NCI-H460 (cell line): ENCODE measurements around the gene HSFY1. TPM values are rescaled to one million over a fixed set of nuclear protein-coding genes. Genes with fewer than 3 reads are reported as not detected.
"Not testable (repeated sequence)": the region's sequence is repeated elsewhere in the genome, so short reads cannot be mapped to it uniquely, and the experiment has no call there.

Source experiments
- DNase-seq: peaks from one replicate; pipeline ENCODE4 v3.0.0-alpha.2; 2016; ENCODE audit warnings: low read depth; ENCODE audit errors: extremely low read depth
- polyA plus RNA-seq: library from polyadenylated mRNA; depleted of rRNA; stranded (reverse); fragments of >200 nt; gene quantifications from 2 replicates; pipeline ENCODE4 v1.2.3, GENCODE V29; 2014; cell fraction: nucleus; rRNA removed
- small RNA-seq, 2 experiments: library from RNA; depleted of rRNA; stranded (forward); fragments of <200 nt; gene quantifications; one replicate each; pipeline ENCODE3, GENCODE V24; 2014
- total RNA-seq: library from RNA; depleted of rRNA; stranded (reverse); fragments of >200 nt; shearing (Covaris generic); gene quantifications from 2 replicates; pipeline ENCODE4 v1.2.3, GENCODE V29; 2014; rRNA removed

Gene HSFY1, protein sequence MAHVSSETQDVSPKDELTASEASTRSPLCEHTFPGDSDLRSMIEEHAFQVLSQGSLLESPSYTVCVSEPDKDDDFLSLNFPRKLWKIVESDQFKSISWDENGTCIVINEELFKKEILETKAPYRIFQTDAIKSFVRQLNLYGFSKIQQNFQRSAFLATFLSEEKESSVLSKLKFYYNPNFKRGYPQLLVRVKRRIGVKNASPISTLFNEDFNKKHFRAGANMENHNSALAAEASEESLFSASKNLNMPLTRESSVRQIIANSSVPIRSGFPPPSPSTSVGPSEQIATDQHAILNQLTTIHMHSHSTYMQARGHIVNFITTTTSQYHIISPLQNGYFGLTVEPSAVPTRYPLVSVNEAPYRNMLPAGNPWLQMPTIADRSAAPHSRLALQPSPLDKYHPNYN
- total RNA-seq: not detected in 2 replicates
- not detected in 2 replicates for polyA plus RNA-seq

DNA sequence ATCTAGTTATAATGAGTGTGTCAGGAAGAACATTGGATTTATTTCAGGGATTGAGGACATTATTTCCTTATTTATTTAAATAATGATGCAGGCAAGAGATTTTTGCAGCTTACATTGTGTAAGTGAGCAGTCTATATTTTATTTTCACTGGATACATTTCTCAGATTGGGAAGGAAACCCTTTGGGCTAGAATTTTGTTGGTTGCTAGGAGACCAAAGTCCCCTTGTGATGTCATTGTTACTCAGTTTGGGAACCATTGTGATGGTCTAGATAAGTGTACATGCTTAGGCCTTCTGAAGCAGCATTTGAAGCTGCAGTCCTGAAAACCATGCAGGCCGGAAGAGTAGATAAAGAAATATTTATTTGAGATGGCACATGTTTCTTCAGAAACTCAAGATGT, at the start of gene HSFY1:
HSFY1 (plus strand) TSS at position 301 of the 400 bp plus-strand sequence; CDS start at position 369, 68 bp downstream.
- not testable (repeated sequence) for DNase-seq

DNA sequence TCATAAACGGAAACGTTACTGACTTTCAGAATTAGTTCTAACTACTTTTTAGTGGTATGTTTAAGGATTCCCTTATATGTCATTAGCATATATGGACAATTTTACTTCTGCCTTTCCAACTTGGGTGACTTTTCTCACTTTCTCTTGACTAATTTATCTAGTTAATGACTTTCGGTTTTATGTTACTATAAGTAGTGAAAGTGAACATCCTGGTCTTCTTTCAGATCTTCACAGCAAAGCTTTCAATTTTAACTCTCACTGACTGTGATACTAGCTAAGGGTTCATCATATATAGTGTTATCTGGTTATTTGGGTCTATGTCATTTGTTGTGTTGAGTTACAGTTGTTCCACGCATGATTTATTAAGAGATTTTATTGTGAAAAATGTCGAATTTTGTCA, 42.3 kb upstream of the HSFY1 start:
- DNase-seq: not testable (repeated sequence)

DNA sequence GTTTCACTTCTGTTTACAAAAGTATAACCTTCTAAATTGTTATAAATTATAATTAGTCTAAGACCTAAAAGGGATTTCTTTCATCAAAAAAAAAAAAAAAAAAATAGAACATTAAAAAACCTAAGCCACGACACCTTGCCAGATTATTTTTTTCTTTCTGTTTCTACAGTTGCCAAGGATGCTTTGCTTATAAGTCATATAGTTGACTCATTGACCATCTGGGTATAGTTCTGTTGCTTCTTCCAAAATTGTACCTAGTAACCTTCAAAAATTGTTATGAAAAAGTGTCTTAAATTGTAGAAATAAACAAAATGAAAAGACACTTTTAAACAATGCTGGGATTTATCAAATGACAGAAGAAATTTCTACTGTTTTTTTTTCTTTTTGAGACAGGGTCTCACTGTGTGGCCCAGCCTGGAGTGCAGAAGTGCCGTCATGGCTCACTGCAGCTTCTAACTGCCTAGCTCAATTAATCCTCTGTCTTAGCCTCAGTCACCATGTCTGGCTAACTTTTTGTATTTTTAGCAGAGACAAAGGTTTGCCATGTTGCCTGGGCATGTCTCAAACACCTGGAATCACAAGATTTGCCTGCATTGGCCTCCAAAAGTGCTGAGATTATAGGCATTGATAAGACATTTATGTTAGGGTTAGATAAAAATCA, 15.4 kb upstream of the HSFY1 start:
- DNase-seq: not testable (repeated sequence)

DNA sequence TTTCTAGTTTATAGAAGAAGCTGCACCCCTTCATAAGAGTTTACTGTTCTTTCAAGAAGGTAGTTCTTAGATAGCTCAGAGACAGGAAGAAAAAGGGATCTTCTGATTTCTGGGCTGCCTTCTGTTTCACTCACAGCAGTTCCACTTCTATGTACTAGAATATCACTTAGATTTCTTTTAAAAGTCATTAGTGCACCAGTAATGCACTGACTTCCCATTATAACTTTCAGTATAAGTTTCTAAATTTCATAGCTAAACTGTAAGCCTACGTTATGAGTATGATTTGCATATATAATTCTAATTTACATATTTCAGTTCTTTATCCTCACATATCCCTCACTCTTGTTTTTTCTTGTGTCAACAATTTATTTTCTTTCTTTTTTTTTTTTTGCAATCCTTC, 7.6 kb upstream of the HSFY1 start:
- not testable (repeated sequence) for DNase-seq

DNA sequence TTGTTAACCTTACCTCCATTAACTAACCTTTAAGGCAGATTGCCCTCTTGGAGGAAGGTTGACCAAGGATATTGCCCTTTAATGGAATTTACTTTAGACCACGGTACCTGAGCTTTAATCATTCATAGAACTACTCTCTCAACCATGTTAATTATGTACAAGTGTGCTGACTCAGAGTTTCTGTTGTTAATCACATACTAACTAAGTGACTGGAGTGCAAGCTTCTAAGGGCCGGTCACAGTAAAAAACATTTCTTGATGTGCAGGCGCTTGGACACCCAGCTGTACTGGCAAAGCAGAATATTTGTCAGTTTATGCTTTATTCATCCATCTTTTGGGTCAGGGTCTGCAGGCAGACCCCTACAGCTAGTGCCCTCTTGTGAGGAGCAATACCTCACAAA, 6.6 kb downstream of the HSFY1 start:
- not testable (repeated sequence) for DNase-seq

DNA sequence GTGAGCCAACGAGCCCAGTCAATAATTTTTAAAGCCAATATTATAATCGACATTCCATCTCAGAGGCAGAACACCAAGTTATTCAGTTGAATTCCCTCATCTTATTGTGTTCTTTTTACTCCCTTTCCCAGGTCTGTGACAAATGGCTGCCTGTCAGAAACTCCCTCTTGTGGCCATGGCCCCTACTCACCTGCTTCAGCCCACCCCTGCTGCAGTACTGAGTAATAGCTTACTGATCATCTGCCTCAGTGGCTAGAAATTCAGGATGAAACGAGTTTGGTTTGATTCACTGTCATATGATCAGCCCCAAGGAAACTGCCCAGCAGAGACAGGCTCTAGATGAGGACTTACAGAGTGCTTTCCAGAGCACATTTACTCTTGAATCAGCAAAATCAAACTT, 19.4 kb downstream of the HSFY1 start:
- DNase-seq: not testable (repeated sequence)

Small RNAs within 50 kb of the gene (small RNA-seq; reads per million reads assigned to genes)
- gene GPM6BP1 (0 reads per million in 2 experiments), gene PRYP5 (0 reads per million in 2 experiments)

Other genes with a start within 250 kb of the HSFY1 start
- gene HSFY2, start 227.0 kb downstream of the HSFY1 start, total RNA-seq: not detected in 2 replicates